Osteoblast (primary cell): ENCODE results near the gene GUCA1C. TPM values are rescaled to one million over a fixed set of nuclear protein-coding genes. Genes with fewer than 3 reads are reported as not detected.

Experiments
- DNase-seq: peaks from one replicate; pipeline ENCODE4 v3.0.0; 2011; ENCODE audit warnings: low spot score, mixed read lengths; ENCODE audit not compliant: insufficient read length; ENCODE audit errors: missing footprints
- H2AFZ ChIP-seq: 2 replicates; pipeline ENCODE4 v1.6.0; 2011; ENCODE audit warnings: mild to moderate bottlenecking, low read length
- H3K27ac ChIP-seq: 2 replicates; pipeline ENCODE4 v1.5.1; 2011; ENCODE audit warnings: mild to moderate bottlenecking, low read depth, low read length, moderate library complexity
- H3K27me3 ChIP-seq: 2 replicates; pipeline ENCODE4 v1.6.0; 2012; ENCODE audit warnings: mild to moderate bottlenecking, control low read depth, inconsistent platforms, low read length, moderate library complexity; ENCODE audit not compliant: insufficient read depth
- H3K36me3 ChIP-seq: 2 replicates; pipeline ENCODE4 v1.5.1; 2011; ENCODE audit warnings: mild to moderate bottlenecking, low read length, control low read depth, moderate library complexity; ENCODE audit not compliant: insufficient read depth
- H3K4me1 ChIP-seq: 2 replicates; pipeline ENCODE4 v1.5.1; 2011; ENCODE audit warnings: mild to moderate bottlenecking, low read length, control low read depth, moderate library complexity; ENCODE audit not compliant: insufficient read depth
- H3K4me2 ChIP-seq: 2 replicates; pipeline ENCODE4 v1.6.0; 2011; ENCODE audit warnings: mild to moderate bottlenecking, low read length; ENCODE audit not compliant: insufficient read depth
- H3K4me3 ChIP-seq: fragments of 200-600 bp; sonication (generic); 3 replicates; pipeline ENCODE4 v1.5.1; 2012; ENCODE audit warnings: mild to moderate bottlenecking, low read length, inconsistent platforms; ENCODE audit not compliant: insufficient read depth
- H3K79me2 ChIP-seq: 2 replicates; pipeline ENCODE4 v1.6.0; 2012; ENCODE audit warnings: mild to moderate bottlenecking, low read length, control low read depth, inconsistent platforms; ENCODE audit not compliant: insufficient read depth
- H3K9me3 ChIP-seq: 2 replicates; pipeline ENCODE4 v1.5.1; 2011; ENCODE audit warnings: low read depth, low read length, control low read depth
- H4K20me1 ChIP-seq: 2 replicates; pipeline ENCODE4 v1.6.0; 2012; ENCODE audit warnings: mild to moderate bottlenecking, low read length, control low read depth; ENCODE audit not compliant: insufficient read depth
- CTCF ChIP-seq: IDR thresholded peaks from 2 replicates; pipeline ENCODE4 v1.5.1; 2011; ENCODE audit warnings: mild to moderate bottlenecking, low read depth, low read length, moderate library complexity; ENCODE audit errors: extremely low read depth
- total RNA-seq: library from RNA; depleted of rRNA; stranded (reverse); fragments of >200 nt; gene quantifications from 2 replicates; pipeline ENCODE4 v1.2.3, GENCODE V29; 2012

Gene GUCA1C
- total RNA-seq, 1 donor: not detected

- Histone ChIP-seq H3K4me2 (no peak overlapping the region), H3K27ac (no peak overlapping the region), H3K4me1 (no peaks in the 10 kb centered on the region), H3K79me2 (no peaks in the 10 kb centered on the region), H2AFZ (no peak overlapping the region), H4K20me1 (no peaks in the 10 kb centered on the region), H3K27me3 (no peaks in the 10 kb centered on the region), H3K36me3 (no peaks in the 10 kb centered on the region), H3K9me3 (no peaks in the 10 kb centered on the region), H3K4me3 (no peak overlapping the region)
- peak; percentile 73 for DNase-seq
- peak; percentile 90 for TF ChIP-seq CTCF
Observed at GRCh38 chr3:108914774-108915641, 38.7 kb downstream of the GUCA1C start.

GRCh38 chr3:108909799-108910198, 43.9 kb downstream of the GUCA1C start:
- no peak overlapping the region for H2AFZ ChIP-seq
- H3K27me3 ChIP-seq: no peaks in the 10 kb centered on the region
- H3K79me2 ChIP-seq: no peaks in the 10 kb centered on the region
- no peak for DNase-seq
- no peaks in the 10 kb centered on the region for H3K36me3 ChIP-seq
- no peaks in the 10 kb centered on the region for H4K20me1 ChIP-seq
- H3K4me3 ChIP-seq: no peak overlapping the region
- no peak overlapping the region for H3K27ac ChIP-seq
- no peaks in the 10 kb centered on the region for H3K4me1 ChIP-seq
- no peak overlapping the region for H3K4me2 ChIP-seq
- no peak for TF ChIP-seq CTCF
- H3K9me3 ChIP-seq: no peaks in the 10 kb centered on the region

- Histone ChIP-seq H3K4me2 (no peak overlapping the region), H3K79me2 (no peaks in the 10 kb centered on the region), H3K4me3 (no peak overlapping the region), H3K27me3 (no peaks in the 10 kb centered on the region), H4K20me1 (no peaks in the 10 kb centered on the region), H3K9me3 (no peaks in the 10 kb centered on the region), H3K36me3 (no peaks in the 10 kb centered on the region), H2AFZ (no peak overlapping the region), H3K27ac (no peak overlapping the region), H3K4me1 (no peaks in the 10 kb centered on the region)
- TF ChIP-seq CTCF: no peak
- DNase-seq: peak; percentile 8
Observed at GRCh38 chr3:108907194-108907593, 46.5 kb downstream of the GUCA1C start.

- Histone ChIP-seq H3K79me2 (no peaks in the 10 kb centered on the region), H3K27me3 (no peaks in the 10 kb centered on the region), H3K4me2 (no peak overlapping the region), H2AFZ (no peak overlapping the region), H3K4me3 (no peak overlapping the region), H3K4me1 (no peaks in the 10 kb centered on the region), H3K27ac (no peak overlapping the region), H4K20me1 (no peaks in the 10 kb centered on the region), H3K9me3 (no peaks in the 10 kb centered on the region), H3K36me3 (no peaks in the 10 kb centered on the region)
- no peak for TF ChIP-seq CTCF
- DNase-seq: no peak
Observed at GRCh38 chr3:108899530-108899929, 54.1 kb downstream of the GUCA1C start.
